ENCODE results near the gene HTR4. TPM values are rescaled to one million over a fixed set of nuclear protein-coding genes. Genes with fewer than 3 reads are reported as not detected.
"Not testable (repeated sequence)": the region's sequence is repeated elsewhere in the genome, so short reads cannot be mapped to it uniquely, and the experiment has no call there.

Gene HTR4
- total RNA-seq, 1 experiment from 2014 or later: not detected

- DNase-seq (ENCODE audit: extremely low read depth, low read depth): no peak
Measured at GRCh38 chr5:148541054-148541835, 113.1 kb downstream of the HTR4 start.

GRCh38 chr5:148540647-148541046, 113.7 kb downstream of the HTR4 start:
- no peak for DNase-seq (ENCODE audit: extremely low read depth, low read depth)

GRCh38 chr5:148539851-148540250, 114.5 kb downstream of the HTR4 start:
- DNase-seq (ENCODE audit: extremely low read depth, low read depth): no peak

- DNase-seq (ENCODE audit: extremely low read depth, low read depth): no peak
Measured at GRCh38 chr5:148535190-148535589, 119.1 kb downstream of the HTR4 start.

- DNase-seq (ENCODE audit: extremely low read depth, low read depth): no peak
Measured at GRCh38 chr5:148532969-148533670, 121.2 kb downstream of the HTR4 start.

GRCh38 chr5:148529450-148529849, 124.9 kb downstream of the HTR4 start:
- DNase-seq (ENCODE audit: extremely low read depth, low read depth): not testable (repeated sequence)

GRCh38 chr5:148524721-148525120, 129.6 kb downstream of the HTR4 start:
- DNase-seq (ENCODE audit: extremely low read depth, low read depth): no peak

GRCh38 chr5:148523139-148523538, 131.2 kb downstream of the HTR4 start:
- no peak for DNase-seq (ENCODE audit: extremely low read depth, low read depth)

- no peak for DNase-seq (ENCODE audit: extremely low read depth, low read depth)
Measured at GRCh38 chr5:148515460-148515859, 138.9 kb downstream of the HTR4 start.

- DNase-seq (ENCODE audit: extremely low read depth, low read depth): no peak
Measured at GRCh38 chr5:148514344-148514743, 140.0 kb downstream of the HTR4 start.

- DNase-seq (ENCODE audit: extremely low read depth, low read depth): no peak
Measured at GRCh38 chr5:148512498-148512897, 141.8 kb downstream of the HTR4 start.

GRCh38 chr5:148511810-148512347, 142.4 kb downstream of the HTR4 start:
- no peak for DNase-seq (ENCODE audit: extremely low read depth, low read depth)

- DNase-seq (ENCODE audit: extremely low read depth, low read depth): no peak
Measured at GRCh38 chr5:148509893-148510292, 144.4 kb downstream of the HTR4 start.

GRCh38 chr5:148507648-148508047, 146.7 kb downstream of the HTR4 start:
- no peak for DNase-seq (ENCODE audit: extremely low read depth, low read depth)

GRCh38 chr5:148499452-148499851, 154.9 kb downstream of the HTR4 start:
- no peak for DNase-seq (ENCODE audit: extremely low read depth, low read depth)

- DNase-seq (ENCODE audit: extremely low read depth, low read depth): no peak
Measured at GRCh38 chr5:148497757-148498156, 156.6 kb downstream of the HTR4 start.

GRCh38 chr5:148492351-148492750, 162.0 kb downstream of the HTR4 start:
- no peak for DNase-seq (ENCODE audit: extremely low read depth, low read depth)

- no peak for DNase-seq (ENCODE audit: extremely low read depth, low read depth)
Measured at GRCh38 chr5:148491793-148492184, 162.5 kb downstream of the HTR4 start.

GRCh38 chr5:148491015-148491792, 163.1 kb downstream of the HTR4 start:
- DNase-seq (ENCODE audit: extremely low read depth, low read depth): no peak

- DNase-seq (ENCODE audit: extremely low read depth, low read depth): no peak
Measured at GRCh38 chr5:148488757-148489156, 165.6 kb downstream of the HTR4 start.

GRCh38 chr5:148486456-148486855, 167.9 kb downstream of the HTR4 start:
- no peak for DNase-seq (ENCODE audit: extremely low read depth, low read depth)
